GM19023 (cell line): ENCODE measurements around the gene SLC12A7.
A peak's percentile ranks its signal among the peaks of the same experiment; 100 is the strongest.

Source experiments
- ATAC-seq: cut with Tn5 transposase; IDR thresholded peaks from one replicate; pipeline ENCODE4 v1.9.1; 2021; ENCODE audit warnings: mild to moderate bottlenecking, moderate library complexity; ENCODE audit not compliant: unreplicated experiment

SLC12A7 gene

GRCh38 chr5:1141834-1142233 lies 30.0 kb upstream of the SLC12A7 start:
- ATAC-seq = no peak

- ATAC-seq = no peak
These were observed 28.9 kb upstream of the SLC12A7 start for GRCh38 chr5:1140818-1141189.

DNA sequence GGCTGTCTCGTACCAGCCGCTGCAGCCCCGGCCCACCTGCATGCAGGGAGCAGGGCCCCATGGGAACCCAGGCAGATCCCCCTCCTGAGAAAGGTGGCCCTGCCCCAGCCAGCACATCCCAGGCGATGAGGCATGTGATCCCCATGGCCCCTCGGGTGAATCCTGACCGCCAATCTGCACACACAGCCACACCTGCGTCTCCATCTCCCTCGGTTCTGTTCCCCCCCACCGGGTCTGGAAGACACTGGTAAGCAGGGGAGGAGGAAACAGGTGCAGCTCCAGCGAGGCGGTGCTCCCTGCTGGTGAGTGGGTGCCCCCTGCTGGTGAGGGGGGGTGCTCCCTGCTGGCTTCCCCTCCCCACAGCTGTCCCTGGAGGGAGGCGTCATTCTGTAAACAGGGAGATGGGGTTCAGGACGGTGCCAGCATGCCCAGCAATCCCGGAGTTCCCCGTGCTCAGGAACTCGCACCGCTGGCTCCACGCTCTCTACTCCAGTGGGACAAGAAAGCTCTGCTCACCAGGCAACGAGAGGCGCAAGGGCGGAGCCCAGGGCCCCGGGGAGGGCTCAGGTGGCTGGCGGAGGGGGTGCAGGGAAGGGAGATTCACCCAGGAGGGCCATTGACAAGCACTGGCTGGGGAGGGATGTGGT lies 28.4 kb upstream of the SLC12A7 start:
- ATAC-seq = peak; percentile 56

DNA sequence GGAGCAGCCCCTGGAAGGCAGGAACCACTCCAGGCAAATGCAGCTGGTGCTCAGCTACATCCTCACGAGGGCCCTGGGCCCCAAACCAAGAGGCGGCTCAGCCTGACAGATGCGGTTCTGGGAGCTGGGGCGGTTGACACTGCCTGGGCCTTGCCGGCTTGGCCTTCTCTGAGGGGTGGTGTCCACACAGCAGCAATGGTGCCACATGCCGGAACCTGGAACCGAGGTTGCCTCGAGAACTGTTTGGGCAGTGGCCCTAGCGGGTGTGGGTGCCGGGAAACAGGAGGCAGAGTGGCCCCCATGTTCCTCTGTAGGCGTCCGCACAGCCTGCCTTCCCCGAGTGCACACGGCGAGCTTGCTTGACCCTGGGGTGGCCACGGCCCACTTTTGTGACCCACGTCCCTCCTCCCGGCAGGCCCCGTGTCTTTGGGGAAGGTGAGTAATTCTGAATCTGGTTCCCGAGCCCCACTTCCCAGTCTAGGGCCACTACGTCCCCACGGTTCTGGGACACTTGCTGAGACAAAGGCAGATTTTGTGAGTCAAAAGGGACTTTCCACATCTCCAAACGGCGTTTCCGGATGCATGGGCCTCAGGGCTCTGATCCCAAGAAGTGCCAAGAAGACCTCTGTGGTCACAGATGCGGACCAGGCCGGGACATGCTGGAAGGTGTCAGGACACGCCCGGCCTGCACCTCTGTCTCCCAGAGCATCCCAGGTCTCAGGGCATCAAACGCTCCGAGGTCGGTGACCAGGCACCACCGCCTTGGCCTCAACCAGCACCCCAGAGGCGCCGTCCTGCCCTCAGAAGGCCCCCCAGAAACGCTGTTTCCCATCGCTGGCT lies 27.7 kb upstream of the SLC12A7 start:
- ATAC-seq = no peak

DNA sequence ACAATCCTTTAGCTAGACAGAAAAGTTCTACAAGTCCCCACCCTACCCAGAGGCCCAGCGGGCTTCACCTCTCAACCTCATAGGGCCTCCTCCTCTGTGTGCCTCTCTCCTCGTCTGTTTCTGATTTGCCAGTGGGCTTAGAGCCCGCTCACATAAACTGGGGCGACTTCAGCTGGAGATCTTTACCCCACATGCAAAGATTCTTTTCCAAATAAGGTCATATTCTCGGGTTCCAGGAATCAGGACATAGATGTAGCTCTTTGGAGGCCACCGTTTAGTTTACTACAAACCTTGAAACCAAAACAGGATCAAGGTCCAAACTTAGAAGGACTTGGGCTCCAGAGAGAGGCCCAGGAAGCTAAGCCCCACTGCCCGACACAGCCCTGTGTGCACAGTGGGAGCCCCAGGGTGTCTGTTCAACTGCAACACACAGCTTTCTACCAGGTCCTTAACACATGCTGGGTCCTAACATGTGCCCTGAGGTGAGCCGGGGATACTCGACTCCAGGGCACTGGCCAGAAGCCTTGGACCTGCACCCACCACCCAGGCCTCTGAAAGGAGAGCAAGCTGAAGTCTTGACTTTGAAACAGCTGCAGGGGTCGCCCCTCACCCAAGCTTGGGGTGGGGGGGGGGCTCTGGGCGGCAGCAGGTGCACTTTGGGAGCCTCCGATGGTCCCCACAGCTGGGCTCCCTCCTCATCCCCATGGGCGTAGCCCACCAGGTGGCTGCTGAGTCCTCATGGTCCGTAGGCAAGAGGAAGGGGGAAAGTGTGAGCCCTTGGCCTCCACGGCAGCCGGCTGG lies 26.8 kb upstream of the SLC12A7 start:
- ATAC-seq = no peak

DNA sequence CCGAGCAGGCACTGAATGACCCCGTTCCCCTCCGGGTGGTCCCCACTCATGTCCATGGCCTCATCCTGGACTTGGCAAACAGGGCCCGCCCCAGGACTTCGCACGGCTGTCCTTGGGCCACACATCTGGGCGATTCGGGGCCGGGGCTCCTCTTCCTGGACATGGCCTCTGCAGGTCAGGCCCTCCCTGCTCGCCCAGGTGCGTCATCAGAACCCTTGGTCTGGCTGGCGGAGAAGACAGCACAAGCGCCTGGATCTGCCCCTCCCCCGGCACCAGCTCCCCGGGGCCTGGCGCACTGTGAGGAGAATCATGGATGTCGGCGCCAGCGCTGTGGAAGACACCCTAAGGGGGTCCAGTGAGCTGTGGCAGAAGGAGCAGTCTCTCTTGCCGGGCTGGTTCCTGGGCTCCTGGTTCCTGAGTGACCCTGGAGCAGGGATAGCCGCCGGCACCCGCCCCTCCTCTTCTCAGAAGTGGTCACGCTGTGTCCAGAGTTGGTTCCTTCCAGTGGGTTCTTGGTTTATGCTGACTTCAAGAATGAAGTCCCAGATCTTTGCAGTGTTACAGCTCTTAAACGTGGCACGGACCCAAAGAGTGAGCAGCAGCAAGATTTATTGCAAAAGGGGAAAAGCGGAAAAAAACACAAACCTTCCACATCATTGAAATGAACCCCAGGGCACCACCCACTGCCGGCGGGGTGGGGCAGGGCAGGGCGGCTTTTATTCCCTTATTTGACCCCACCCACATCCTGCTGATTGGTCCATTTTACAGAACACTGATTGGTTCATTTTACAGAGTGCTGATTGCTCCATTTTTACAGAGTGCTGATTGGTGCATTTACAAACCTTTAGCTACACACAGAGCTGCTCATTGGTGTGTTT lies 25.9 kb upstream of the SLC12A7 start:
- no peak for ATAC-seq

DNA sequence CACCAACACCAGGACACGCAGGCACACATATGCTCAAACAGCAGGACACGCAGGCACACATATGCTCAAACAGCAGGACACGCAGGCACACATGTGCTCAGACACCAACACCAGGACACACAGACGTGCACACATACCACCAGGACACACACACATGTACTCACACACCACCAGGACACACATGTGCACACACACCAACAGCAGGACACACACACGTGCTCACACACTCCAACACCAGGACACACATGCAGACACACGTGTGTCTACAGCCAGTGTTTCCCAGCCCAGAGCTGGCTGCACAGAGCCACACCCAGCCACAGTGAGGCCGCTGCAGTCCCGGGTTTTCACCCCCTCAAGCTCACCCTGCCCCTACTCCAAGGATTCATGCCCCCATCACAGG lies 25.0 kb upstream of the SLC12A7 start:
- ATAC-seq = no peak

DNA sequence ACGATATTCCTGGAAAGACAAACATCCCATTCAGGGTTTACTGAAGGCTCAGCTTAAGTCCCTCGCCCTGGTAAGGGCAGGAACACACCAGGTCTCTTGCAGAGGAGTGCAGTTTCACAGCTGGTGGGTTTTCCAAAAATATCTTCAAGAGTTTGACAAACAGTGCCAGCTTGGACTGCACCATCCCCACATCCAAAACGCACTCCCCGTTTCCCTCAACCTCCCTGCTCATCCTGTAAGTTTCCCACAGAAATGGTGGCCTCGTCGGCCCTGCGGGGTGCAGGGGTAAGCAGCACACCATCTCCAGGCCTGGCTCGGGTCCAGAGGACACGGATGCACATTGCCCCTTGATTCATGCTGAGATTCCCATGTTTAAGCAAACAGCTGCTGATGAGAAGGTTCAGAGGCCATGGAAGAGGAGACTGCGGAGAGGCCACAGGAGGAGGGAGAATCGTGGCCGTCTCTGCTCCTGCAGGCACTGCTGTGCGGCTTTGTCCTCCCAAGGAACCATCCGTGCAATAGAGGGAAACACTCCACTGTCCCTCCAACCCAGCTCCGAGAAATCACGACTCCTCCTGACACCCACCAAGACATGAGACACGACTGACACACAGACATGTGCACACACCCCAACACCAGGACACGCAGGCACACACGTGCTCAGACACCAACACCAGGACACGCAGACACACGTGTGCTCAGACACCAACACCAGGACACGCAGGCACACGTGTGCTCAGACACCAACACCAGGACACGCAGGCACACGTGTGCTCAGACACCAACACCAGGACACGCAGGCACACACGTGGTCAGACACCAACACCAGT lies 24.0 kb upstream of the SLC12A7 start:
- ATAC-seq = no peak

- no peak for ATAC-seq
These were observed 22.6 kb upstream of the SLC12A7 start for GRCh38 chr5:1134478-1134877.

DNA sequence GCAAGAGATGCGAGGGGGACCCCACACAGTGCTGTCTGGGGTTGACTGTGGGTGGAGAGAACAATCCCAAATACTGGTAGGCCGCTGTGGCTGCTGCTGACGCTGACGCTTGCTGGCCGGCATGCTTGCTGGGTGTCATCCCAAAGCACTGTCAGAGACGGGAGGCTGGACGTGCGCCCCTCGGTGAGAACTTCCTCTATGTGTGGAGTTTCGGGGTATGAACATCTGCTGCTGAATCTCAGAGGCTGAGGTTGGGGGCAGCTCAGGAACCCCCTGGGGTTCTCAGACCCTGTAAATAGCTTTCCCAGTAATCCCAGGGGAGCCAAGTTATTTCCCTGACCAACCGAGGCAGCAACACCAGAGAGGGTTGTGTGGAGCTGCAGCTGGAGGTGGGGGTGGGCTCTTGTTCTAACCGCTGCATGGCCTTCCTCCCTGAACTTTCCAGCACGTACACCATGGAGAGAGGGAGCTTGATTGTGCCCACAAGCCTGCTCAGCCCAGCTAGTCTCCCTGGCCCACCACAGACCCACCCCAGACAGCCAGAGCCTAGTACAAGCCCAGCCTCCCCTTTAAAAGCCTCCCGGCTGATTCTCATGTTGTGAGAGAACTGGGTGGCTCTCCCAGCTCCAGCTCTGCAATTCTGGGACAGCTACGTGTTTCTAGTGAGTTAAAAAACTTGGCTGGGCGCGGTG lies 21.8 kb upstream of the SLC12A7 start:
- ATAC-seq = no peak

DNA sequence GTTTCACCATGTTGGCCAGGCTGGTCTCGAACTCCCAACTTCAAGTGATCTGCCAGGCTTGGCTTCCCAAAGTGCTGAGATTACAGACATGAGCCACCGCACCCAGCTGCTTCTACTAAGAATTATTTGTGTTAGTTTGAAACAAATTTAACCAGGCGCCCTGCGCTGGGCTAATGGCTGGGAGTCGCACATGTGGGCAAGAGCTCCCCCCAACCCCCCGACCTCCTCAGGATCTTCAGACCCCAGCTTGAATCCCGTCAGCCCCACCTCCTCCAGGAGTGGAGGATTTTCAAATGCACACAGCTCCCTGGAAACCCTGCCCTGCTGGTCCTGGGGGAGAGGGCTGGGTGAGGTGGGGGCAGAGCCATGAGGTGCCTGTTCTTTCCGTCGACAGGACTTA lies 21.2 kb upstream of the SLC12A7 start:
- no peak for ATAC-seq

GRCh38 chr5:1132570-1132969 lies 20.7 kb upstream of the SLC12A7 start:
- no peak for ATAC-seq

DNA sequence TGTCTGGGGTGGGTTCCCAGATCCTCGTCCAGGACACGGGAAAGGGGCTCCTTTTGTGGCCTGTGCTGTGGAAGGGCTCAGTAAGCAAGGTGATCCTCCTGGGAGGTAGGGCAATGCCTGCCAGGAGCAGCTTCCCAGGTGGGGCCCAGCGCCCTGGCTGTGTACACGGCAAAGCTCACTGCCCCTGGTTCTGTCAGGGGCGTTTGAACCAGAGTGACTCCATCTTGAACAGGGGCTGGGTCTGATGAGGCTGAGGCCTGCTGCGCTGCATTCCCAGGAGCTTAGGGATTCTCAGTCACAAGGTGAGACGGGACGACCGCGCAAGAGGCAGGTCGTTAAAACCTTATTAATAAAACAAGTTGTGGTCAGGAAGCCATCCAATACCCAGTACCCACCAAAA lies 19.9 kb upstream of the SLC12A7 start:
- no peak for ATAC-seq

GRCh38 chr5:1131191-1131621 lies 19.3 kb upstream of the SLC12A7 start:
- no peak for ATAC-seq

DNA sequence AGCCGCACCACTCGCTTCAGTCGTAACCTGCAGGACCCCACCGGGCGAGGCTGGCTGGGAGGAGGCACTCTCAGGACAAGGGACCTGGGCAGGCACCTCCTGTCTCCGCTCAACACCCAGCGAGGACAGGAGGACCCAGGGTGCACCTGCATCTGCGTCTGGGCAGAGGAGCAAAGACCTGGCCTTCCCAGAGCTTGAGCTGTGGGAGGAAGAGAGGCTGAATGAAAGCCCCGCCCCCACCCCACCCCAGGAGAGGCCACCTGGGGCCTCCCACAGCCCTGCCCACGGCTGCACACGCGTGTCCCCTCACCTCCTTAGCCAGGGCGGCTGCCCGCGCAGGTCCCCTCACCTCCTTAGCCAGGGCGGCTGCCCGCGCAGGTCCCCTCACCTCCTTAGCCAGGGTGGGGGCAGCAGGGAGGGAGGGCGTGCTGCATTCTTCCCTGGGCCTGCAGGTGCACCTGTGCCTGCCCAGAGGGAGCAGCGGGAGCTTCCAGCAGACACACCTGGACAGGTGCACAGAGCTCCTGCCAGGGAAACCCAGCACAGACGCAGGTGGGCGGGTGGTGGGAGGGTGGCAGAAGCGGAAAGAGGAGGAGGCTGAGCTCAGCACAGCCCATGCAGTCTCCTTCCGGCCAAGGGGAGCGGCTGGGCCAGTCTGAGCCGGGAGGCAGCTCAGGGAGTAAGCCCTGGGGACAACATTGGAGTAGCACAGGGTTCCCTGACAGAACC lies 18.5 kb upstream of the SLC12A7 start:
- no peak for ATAC-seq

DNA sequence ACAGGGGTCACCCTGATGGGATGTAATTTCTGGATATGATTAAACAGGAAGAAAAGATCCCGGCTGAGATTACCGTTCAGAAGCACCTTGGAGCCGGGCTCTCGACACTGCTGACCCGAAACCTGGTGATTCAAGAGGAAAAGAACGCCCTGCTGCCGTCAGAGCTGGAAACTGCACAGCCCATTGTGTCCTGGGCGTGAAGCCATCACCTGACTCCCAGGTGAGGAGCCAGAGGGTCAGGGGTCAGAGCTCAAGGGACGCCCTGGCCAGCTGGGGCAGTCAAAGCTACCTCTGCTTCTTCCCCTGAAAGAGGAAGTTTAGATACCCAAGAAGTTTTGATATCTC lies 17.8 kb upstream of the SLC12A7 start:
- no peak for ATAC-seq

GRCh38 chr5:1128977-1129710 lies 17.3 kb upstream of the SLC12A7 start:
- ATAC-seq = no peak
